Activated T-helper 17 cell treated with anti-CD3 and anti-CD28 coated beads, Interleukin-2, amount 50 U/mL, for 72 hours (primary cell): ENCODE measurements around the gene URI1. TPM values are rescaled to one million over a fixed set of nuclear protein-coding genes. Genes with fewer than 3 reads are reported as not detected.
"Not testable (repeated sequence)": the region's sequence is repeated elsewhere in the genome, so short reads cannot be mapped to it uniquely, and the experiment has no call there.

ENCODE experiments used
- ATAC-seq: fragments of 150-1000 bp; cut with Tn5 transposase; replicated peaks from 2 replicates; pipeline ENCODE4 v1.10.0; 2021; ENCODE audit warnings: mild to moderate bottlenecking, moderate library complexity
- H3K27ac Mint-ChIP-seq: one replicate; pipeline ENCODE4 v1.8.0; 2022; ENCODE audit warnings: mixed read lengths
- H3K27me3 Mint-ChIP-seq: one replicate; pipeline ENCODE4 v1.8.0; 2022; ENCODE audit warnings: mixed read lengths
- H3K36me3 Mint-ChIP-seq: one replicate; pipeline ENCODE4 v1.8.0; 2022; ENCODE audit warnings: low read depth, mild to moderate bottlenecking, mixed read lengths
- H3K4me1 Mint-ChIP-seq: one replicate; pipeline ENCODE4 v1.8.0; 2022; ENCODE audit warnings: mixed read lengths
- H3K4me3 Mint-ChIP-seq: one replicate; pipeline ENCODE4 v1.8.0; 2022; ENCODE audit warnings: mild to moderate bottlenecking, mixed read lengths
- H3K9me3 Mint-ChIP-seq: one replicate; pipeline ENCODE4 v1.8.0; 2022; ENCODE audit warnings: mixed read lengths
- total RNA-seq, 2 donors: library from RNA; stranded (reverse); gene quantifications; one replicate each; pipeline ENCODE4 v1.2.3, GENCODE V29; 2022

URI1 gene
- total RNA-seq, 2 donors from 2014 or later: 61.8 to 72.8 TPM

- ATAC-seq, H3K9me3 Mint-ChIP-seq, H3K27me3 Mint-ChIP-seq: not testable (repeated sequence)
- Mint-ChIP-seq H3K36me3 (peaks cover 41% of the 10 kb centered on the region), H3K27ac (peak overlapping the region; percentile 91), H3K4me1 (peaks cover 50% of the 10 kb centered on the region), H3K4me3 (peak overlapping the region; percentile 79)
Measured at GRCh38 chr19:29948759-29949470, 6.9 kb downstream of the URI1 start.

- Mint-ChIP-seq H3K4me1 (peaks cover 35% of the 10 kb centered on the region), H3K36me3 (peaks cover 32% of the 10 kb centered on the region), H3K27ac (no peak overlapping the region), H3K27me3 (no peaks in the 10 kb centered on the region), H3K9me3 (no peaks in the 10 kb centered on the region), H3K4me3 (peak overlapping the region; percentile 0)
- no peak for ATAC-seq
Measured at GRCh38 chr19:29952177-29952576, 10.1 kb downstream of the URI1 start.

DNA sequence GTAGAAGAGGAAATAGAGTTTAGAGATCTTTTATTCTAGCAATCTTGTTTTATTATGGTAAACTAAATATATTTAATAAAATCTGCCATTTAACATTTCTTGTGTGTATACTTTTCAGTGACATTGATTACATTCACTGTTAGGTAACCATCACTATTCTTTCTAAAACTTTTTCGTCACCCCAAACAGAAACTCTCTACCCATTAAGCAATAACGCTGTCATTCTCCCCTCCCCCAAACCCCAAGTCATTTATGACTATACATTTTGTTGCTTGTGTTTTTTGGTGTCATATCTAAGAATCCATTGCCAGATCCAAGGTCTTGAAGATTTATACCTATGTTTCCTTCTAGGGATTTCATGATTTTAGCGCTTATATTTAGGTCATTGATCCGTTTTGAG lies 10.6 kb downstream of the URI1 start:
- H3K9me3 Mint-ChIP-seq: no peaks in the 10 kb centered on the region
- no peak overlapping the region for H3K27ac Mint-ChIP-seq
- H3K4me1 Mint-ChIP-seq: peaks cover 33% of the 10 kb centered on the region
- peaks cover 29% of the 10 kb centered on the region for H3K36me3 Mint-ChIP-seq
- H3K4me3 Mint-ChIP-seq: peak overlapping the region; percentile 0
- ATAC-seq: peak; percentile 28
- no peaks in the 10 kb centered on the region for H3K27me3 Mint-ChIP-seq

GRCh38 chr19:29953352-29954247 lies 11.6 kb downstream of the URI1 start:
- Mint-ChIP-seq H3K27me3 (no peaks in the 10 kb centered on the region), H3K4me1 (peaks cover 26% of the 10 kb centered on the region), H3K4me3 (no peak overlapping the region), H3K27ac (peak overlapping the region; percentile 34), H3K9me3 (no peaks in the 10 kb centered on the region), H3K36me3 (peaks cover 21% of the 10 kb centered on the region)
- ATAC-seq: peak; percentile 38

DNA sequence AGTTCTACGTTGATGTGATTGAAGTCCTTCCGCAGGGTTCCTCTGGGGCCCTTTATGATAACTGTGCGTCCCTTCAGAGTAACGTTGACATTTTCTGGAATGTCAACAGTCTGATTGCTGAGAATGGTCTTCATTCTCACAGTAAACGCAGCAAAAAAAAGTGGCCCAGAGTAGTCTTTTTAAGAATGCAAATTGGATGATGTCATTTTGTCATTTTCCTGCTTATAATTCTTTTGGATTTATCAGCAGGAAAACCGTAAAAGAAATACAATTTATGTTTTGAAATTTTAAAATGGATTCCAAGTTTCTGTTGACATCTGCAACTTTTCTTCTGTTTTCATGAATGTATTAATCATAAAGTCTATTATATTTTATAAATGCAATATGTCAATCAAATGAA lies 14.8 kb downstream of the URI1 start:
- peaks cover 23% of the 10 kb centered on the region for H3K36me3 Mint-ChIP-seq
- H3K27me3 Mint-ChIP-seq: no peaks in the 10 kb centered on the region
- peaks cover 20% of the 10 kb centered on the region for H3K4me1 Mint-ChIP-seq
- peaks cover 4% of the 10 kb centered on the region for H3K9me3 Mint-ChIP-seq
- no peak overlapping the region for H3K4me3 Mint-ChIP-seq
- no peak overlapping the region for H3K27ac Mint-ChIP-seq
- no peak for ATAC-seq

DNA sequence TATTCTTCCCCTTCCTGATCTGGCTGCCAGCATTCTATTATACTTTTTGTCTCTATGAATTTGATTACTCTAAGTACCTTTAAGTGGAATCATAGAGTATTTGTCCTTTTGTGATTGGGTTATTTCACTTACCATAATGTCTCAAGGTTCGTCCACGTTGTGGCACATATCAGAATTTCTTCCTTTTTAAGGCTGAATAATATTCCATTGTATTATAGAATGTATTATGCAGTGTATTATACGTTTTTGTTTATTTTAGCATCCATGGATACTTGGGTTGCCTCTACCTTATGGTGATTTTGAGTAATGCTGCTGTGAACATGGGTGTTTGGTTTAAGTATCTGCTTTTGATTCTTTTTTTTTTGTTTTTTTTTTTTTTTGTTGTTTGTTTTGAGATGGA lies 19.3 kb downstream of the URI1 start:
- no peak for ATAC-seq
- Mint-ChIP-seq H3K36me3 (peaks cover 25% of the 10 kb centered on the region), H3K9me3 (peaks cover 4% of the 10 kb centered on the region), H3K27ac (no peak overlapping the region), H3K4me1 (peaks cover 40% of the 10 kb centered on the region), H3K4me3 (no peak overlapping the region), H3K27me3 (no peaks in the 10 kb centered on the region)

- H3K27me3 Mint-ChIP-seq: no peaks in the 10 kb centered on the region
- H3K27ac Mint-ChIP-seq: peak overlapping the region; percentile 61
- ATAC-seq: peak; percentile 37
- H3K4me1 Mint-ChIP-seq: peaks cover 43% of the 10 kb centered on the region
- H3K4me3 Mint-ChIP-seq: peak overlapping the region; percentile 11
- peaks cover 25% of the 10 kb centered on the region for H3K36me3 Mint-ChIP-seq
- peaks cover 4% of the 10 kb centered on the region for H3K9me3 Mint-ChIP-seq
Measured at GRCh38 chr19:29962793-29963192, 20.8 kb downstream of the URI1 start.

- Mint-ChIP-seq H3K27me3 (no peaks in the 10 kb centered on the region), H3K4me1 (peaks cover 43% of the 10 kb centered on the region), H3K27ac (peak overlapping the region; percentile 61), H3K9me3 (peaks cover 4% of the 10 kb centered on the region), H3K36me3 (peaks cover 25% of the 10 kb centered on the region), H3K4me3 (peak overlapping the region; percentile 11)
- no peak for ATAC-seq
Measured at GRCh38 chr19:29963576-29963975, 21.5 kb downstream of the URI1 start.

DNA sequence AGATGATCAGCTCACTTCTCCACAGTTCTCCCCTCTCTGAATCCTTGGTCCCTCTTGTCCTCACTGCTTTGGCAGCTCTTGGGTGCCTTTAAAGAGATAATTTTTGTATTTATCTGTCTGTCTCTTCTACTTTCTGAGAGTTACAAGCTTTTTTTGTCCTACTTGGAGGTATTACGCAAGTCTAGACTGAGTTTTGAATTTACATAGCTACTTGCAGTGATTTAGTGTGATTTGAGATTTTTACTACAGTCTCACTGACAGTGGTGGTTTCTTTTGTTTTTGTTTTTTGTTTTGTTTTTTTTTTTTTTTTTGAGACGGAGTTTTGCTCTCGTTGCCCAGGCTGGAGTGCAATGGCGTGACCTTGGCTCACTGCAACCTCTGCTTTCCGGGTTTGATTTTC lies 22.1 kb downstream of the URI1 start:
- Mint-ChIP-seq H3K27ac (peak overlapping the region; percentile 61), H3K9me3 (peaks cover 4% of the 10 kb centered on the region), H3K27me3 (no peaks in the 10 kb centered on the region), H3K36me3 (peaks cover 23% of the 10 kb centered on the region), H3K4me3 (peak overlapping the region; percentile 11), H3K4me1 (peaks cover 48% of the 10 kb centered on the region)
- no peak for ATAC-seq

DNA sequence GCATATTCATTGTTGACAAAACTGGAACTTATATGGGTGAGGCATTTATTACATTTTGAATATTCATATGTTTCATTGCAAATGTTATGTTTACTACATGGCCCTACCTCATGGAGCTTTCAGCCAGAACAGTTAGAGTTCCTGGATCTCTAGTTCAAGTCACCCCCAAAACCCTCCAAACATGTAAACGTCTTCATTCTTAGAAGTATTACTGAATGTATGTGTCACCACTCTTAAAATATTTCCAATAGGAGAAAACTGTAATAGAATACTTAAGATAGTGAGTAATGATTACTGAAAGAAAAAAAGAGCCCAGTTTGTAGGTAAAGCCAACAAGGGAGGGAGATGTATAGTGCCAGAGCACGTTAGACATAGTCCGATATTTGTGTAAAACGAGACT lies 23.5 kb downstream of the URI1 start:
- H3K27me3 Mint-ChIP-seq: no peaks in the 10 kb centered on the region
- H3K36me3 Mint-ChIP-seq: peaks cover 14% of the 10 kb centered on the region
- H3K9me3 Mint-ChIP-seq: peaks cover 4% of the 10 kb centered on the region
- H3K4me3 Mint-ChIP-seq: peak overlapping the region; percentile 18
- ATAC-seq: no peak
- H3K27ac Mint-ChIP-seq: no peak overlapping the region
- peaks cover 54% of the 10 kb centered on the region for H3K4me1 Mint-ChIP-seq

DNA sequence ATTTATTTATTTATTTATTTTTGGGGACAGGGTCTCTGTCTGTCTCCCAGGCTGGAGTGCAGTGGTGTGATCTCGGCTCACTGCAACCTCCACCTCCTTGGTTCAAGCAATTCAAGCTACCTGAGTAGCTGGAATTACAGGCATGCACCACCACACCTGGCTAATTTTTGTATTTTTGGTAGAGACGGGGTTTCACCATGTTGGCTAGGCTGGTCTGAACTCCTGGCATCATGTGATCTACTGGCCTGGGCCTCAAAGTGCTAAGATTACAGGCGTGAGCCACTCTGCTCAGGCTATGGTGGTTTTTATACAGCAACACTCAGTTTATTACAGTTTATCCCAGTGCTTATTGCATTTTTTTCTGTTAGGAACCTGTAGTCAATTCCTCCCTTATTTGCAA lies 24.1 kb downstream of the URI1 start:
- not testable (repeated sequence) for H3K9me3 Mint-ChIP-seq, H3K27me3 Mint-ChIP-seq, ATAC-seq, H3K27ac Mint-ChIP-seq
- Mint-ChIP-seq H3K36me3 (peaks cover 12% of the 10 kb centered on the region), H3K4me3 (peak overlapping the region; percentile 5), H3K4me1 (peaks cover 52% of the 10 kb centered on the region)

- Mint-ChIP-seq H3K27ac (peak overlapping the region; percentile 49), H3K27me3 (no peaks in the 10 kb centered on the region), H3K4me3 (peak overlapping the region; percentile 5), H3K36me3 (peaks cover 8% of the 10 kb centered on the region), H3K4me1 (peaks cover 49% of the 10 kb centered on the region), H3K9me3 (no peaks in the 10 kb centered on the region)
- ATAC-seq: no peak
Measured at GRCh38 chr19:29966588-29967249, 24.7 kb downstream of the URI1 start.

- no peaks in the 10 kb centered on the region for H3K9me3 Mint-ChIP-seq
- no peak for ATAC-seq
- H3K36me3 Mint-ChIP-seq: peaks cover 8% of the 10 kb centered on the region
- H3K27ac Mint-ChIP-seq: peak overlapping the region; percentile 49
- H3K4me3 Mint-ChIP-seq: no peak overlapping the region
- peaks cover 49% of the 10 kb centered on the region for H3K4me1 Mint-ChIP-seq
- no peaks in the 10 kb centered on the region for H3K27me3 Mint-ChIP-seq
Measured at GRCh38 chr19:29967623-29968022, 25.6 kb downstream of the URI1 start.

GRCh38 chr19:29969891-29970290 lies 27.9 kb downstream of the URI1 start:
- peaks cover 34% of the 10 kb centered on the region for H3K4me1 Mint-ChIP-seq
- H3K9me3 Mint-ChIP-seq: no peaks in the 10 kb centered on the region
- H3K27me3 Mint-ChIP-seq: no peaks in the 10 kb centered on the region
- no peak for ATAC-seq
- H3K36me3 Mint-ChIP-seq: no peaks in the 10 kb centered on the region
- no peak overlapping the region for H3K4me3 Mint-ChIP-seq
- no peak overlapping the region for H3K27ac Mint-ChIP-seq
